PFSK-1 (cell line): Measurements from ENCODE around the gene NAP1L4.

Source experiments
- FOXP2 ChIP-seq: optimal IDR thresholded peaks from 2 replicates; pipeline ENCODE3; 2011; ENCODE audit warnings: borderline replicate concordance, control low read depth, inconsistent platforms; ENCODE audit not compliant: insufficient read depth; ENCODE audit errors: extremely low read length, extremely low read depth
- POLR2AphosphoS5 ChIP-seq: IDR thresholded peaks from 2 replicates; pipeline ENCODE4 v1.6.1; 2012; ENCODE audit warnings: low read depth, mild to moderate bottlenecking, control low read depth, low read length, moderate library complexity
- SIN3A ChIP-seq: IDR thresholded peaks from 2 replicates; pipeline ENCODE4 v1.6.1; 2012; ENCODE audit warnings: mild to moderate bottlenecking, low read length, moderate library complexity, borderline replicate concordance; ENCODE audit not compliant: insufficient read depth
- TAF1 ChIP-seq: IDR thresholded peaks from 2 replicates; pipeline ENCODE4 v1.6.1; 2012; ENCODE audit warnings: low read length, control low read depth, borderline replicate concordance; ENCODE audit not compliant: insufficient read depth
- TF ChIP-seq, protein P1 (sequence below), 2 experiments: IDR thresholded peaks; 2 replicates each; pipeline versions ENCODE4 v1.6.1 to v1.8.0; 2011 to 2012; ENCODE audit warnings: low read depth in 2 of 2, low read length in 2 of 2, control low read depth in 1 of 2, inconsistent platforms in 1 of 2, mild to moderate bottlenecking in 1 of 2, moderate library complexity in 1 of 2; ENCODE audit not compliant: insufficient read depth in 1 of 2

Gene NAP1L4

DNA sequence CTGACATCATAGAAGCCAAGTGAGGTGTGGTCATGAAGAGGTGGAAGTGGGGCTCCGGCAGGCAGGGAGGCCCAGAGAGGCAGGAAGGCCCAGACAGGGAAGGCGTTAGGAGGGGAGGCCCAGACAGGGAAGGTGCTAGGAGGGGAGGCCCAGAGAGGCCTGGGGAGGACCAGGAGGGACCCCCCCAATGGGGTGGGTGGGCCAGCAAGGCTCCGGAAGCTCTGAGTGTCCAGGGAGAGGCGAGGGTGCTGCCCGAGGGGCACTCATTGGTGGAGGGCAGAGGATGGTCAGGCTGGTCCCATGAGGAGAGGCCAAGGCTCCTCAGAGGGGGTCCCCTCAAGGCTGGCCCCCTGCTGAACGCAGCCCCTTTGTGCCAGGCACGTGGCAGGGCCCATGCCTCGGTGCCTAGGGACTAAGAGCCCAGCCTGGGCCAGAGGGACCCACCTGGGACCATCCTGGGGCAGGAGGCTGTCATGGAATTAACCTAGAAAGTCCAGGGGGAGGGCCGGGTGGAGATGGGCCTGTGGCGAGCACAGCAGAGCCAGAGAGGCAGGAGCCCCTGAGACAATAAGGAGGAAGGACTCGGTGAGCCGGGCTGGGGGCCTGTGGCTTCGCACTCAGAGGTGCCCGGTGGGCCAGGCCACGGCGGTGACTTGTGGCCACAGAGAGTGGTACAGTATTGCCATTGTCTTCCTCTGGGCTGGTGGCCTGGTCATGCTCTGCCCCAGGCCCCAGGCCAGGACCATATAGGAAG is 75.1 kb downstream of the NAP1L4 start:
- TF ChIP-seq TAF1 = no peak
- no peak for TF ChIP-seq FOXP2
- no peak for TF ChIP-seq POLR2AphosphoS5
- TF ChIP-seq, protein P1, sequence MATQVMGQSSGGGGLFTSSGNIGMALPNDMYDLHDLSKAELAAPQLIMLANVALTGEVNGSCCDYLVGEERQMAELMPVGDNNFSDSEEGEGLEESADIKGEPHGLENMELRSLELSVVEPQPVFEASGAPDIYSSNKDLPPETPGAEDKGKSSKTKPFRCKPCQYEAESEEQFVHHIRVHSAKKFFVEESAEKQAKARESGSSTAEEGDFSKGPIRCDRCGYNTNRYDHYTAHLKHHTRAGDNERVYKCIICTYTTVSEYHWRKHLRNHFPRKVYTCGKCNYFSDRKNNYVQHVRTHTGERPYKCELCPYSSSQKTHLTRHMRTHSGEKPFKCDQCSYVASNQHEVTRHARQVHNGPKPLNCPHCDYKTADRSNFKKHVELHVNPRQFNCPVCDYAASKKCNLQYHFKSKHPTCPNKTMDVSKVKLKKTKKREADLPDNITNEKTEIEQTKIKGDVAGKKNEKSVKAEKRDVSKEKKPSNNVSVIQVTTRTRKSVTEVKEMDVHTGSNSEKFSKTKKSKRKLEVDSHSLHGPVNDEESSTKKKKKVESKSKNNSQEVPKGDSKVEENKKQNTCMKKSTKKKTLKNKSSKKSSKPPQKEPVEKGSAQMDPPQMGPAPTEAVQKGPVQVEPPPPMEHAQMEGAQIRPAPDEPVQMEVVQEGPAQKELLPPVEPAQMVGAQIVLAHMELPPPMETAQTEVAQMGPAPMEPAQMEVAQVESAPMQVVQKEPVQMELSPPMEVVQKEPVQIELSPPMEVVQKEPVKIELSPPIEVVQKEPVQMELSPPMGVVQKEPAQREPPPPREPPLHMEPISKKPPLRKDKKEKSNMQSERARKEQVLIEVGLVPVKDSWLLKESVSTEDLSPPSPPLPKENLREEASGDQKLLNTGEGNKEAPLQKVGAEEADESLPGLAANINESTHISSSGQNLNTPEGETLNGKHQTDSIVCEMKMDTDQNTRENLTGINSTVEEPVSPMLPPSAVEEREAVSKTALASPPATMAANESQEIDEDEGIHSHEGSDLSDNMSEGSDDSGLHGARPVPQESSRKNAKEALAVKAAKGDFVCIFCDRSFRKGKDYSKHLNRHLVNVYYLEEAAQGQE (IDR thresholded peaks at IDR 0.05; ENCODE audit: insufficient read depth in 1 of 2, low read depth in 2 of 2, low read length in 2 of 2) = no peak
- no peak for TF ChIP-seq SIN3A

DNA sequence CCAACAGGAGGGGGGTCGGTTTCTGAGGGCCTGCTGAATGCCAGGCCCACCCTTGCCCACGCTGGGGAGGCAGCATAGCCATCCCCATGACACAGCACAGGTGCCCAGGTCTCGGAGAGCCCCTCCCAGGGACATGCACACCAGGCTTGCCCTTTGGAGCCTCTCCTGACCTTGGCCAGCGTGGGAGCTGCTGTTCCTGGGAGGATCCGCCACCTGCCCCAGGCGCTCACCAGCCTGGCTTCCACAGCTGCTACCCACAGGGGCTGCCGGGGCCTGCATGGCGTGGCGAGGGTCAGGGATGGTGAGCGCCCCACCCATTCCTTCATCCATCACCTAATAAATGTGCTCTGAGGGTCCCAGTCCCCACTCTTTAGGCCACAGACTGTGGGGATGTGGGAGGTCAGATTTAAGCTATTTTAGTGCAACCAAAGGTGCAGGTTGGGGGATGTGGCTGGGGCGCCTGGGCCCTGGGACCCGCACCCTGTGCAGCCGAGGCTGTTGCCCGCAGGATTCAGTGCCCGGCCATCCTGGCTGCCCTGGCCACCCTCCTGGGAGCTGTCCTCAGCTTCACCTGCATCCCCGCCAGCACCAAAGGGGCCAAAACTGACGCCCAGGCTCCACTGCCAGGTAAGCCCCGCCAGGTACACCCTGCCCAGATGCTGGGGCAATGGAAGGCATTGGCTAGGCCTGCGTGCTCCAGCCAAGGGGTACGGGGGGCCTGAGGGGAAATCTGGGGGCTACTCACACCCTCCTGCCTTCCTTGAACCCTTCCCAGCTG is 75.8 kb downstream of the NAP1L4 start:
- TF ChIP-seq SIN3A = no peak
- TF ChIP-seq TAF1 = no peak

DNA sequence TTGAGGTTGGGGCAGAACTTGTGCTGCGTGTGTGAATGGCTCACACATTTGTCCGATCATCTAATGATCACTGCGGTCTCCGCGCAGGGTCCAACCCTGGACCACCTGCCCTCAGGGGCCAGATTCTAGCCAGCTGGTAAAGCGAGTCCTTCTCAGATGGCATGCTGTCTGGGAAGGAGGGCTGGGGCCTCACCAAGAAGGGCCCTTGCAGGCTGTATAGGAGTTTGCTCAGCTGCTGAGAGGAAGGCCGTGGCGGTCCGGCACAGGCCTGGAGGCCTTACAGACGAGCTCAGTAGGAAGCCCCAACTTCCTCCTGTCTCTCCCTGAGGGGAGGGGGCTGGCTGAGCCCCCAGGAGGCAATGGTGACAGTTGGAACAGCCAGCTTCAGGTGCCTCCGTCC is 76.7 kb downstream of the NAP1L4 start:
- TF ChIP-seq POLR2AphosphoS5 (no peak), SIN3A (no peak), FOXP2 (no peak), TAF1 (no peak)
- TF ChIP-seq, protein P1 (IDR thresholded peaks at IDR 0.05; ENCODE audit: insufficient read depth in 1 of 2, low read depth in 2 of 2, low read length in 2 of 2) = no peak

DNA sequence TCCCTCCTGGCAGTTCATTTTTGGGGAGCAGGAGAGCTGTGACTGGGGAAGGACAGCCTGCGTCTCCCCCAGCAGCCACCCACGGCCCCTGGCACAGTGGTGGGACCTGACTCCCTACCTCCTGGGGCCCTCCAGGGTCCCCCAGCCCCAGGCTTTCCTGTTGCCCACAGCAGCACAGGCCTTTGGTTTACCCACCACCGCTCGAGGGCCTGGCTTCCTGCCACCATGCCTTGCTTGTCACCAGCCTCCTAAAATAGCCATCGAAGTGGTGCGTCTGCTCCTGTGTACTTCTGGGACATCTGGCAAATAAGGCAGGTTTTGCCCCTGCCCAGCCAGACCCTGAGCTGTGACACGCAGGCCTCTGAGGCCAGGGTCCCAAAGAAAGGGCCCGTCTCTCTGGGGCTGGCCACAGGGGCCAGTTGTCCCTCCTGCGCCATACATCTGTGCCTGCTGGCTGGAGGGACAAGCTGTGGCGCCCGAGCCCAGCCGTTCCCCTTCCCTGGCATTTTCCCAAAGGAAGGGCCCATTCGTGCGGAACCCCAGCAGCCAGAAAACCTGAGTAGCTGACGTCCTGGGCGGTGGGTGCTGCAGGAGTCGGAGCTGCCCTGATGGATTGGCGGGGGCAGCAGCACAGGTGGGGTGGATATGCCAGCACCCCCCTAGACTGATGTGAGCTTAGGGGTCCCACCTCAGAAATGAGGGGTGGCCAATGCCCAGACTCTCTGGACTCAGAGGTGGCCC is 77.5 kb downstream of the NAP1L4 start:
- TF ChIP-seq FOXP2 (no peak), POLR2AphosphoS5 (no peak), TAF1 (no peak), SIN3A (no peak)
- TF ChIP-seq, protein P1 (IDR thresholded peaks at IDR 0.05; ENCODE audit: insufficient read depth in 1 of 2, low read depth in 2 of 2, low read length in 2 of 2) = no peak

DNA sequence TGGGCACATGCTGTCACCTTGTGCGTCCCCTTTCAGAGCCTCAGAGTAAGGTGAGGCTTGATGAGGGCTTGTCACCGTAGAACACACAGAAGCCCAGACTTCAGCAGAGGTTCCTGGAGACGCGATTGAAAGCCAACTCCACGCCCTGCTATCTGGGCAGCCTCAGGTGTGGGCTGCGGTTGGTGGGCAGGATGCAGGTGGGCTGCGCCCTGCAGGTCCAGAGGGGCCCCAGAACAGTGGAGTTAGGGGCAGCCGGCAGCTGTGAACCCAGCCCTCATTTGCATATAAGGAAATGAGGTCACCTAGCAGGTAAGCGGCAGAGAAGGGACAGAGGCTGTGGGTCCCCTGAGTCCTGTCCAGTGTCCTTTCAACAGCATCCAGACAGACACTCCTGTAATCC is 78.4 kb downstream of the NAP1L4 start:
- TF ChIP-seq POLR2AphosphoS5 (no peak), SIN3A (no peak), TAF1 (no peak), FOXP2 (no peak)
- TF ChIP-seq, protein P1 (IDR thresholded peaks at IDR 0.05; ENCODE audit: insufficient read depth in 1 of 2, low read depth in 2 of 2, low read length in 2 of 2) = no peak
